Keratinocyte (primary cell): Measurements from ENCODE around the gene ADAM15. TPM values are rescaled to one million over a fixed set of nuclear protein-coding genes. Genes with fewer than 3 reads are reported as not detected.

ENCODE experiments used
- DNase-seq: peaks from one replicate; pipeline ENCODE4 v3.0.0-alpha.2; 2011; ENCODE audit warnings: low read depth, missing footprints, low spot score
- FAIRE-seq: peaks from 2 replicates; lab custom pipeline; 2011; peaks lifted over from hg19 to GRCh38; lab: Jason Lieb, UNC
- H2AFZ ChIP-seq: 2 replicates; pipeline ENCODE4 v1.6.0; 2012; ENCODE audit warnings: low read length, control low read depth, inconsistent platforms; ENCODE audit not compliant: control insufficient read depth
- H3K27ac ChIP-seq: 2 replicates; pipeline ENCODE4 v1.5.1; 2011; ENCODE audit warnings: low read length; ENCODE audit not compliant: control insufficient read depth, insufficient read depth
- H3K27me3 ChIP-seq: 3 replicates; pipeline ENCODE4 v1.6.0; 2011; ENCODE audit warnings: low read length; ENCODE audit not compliant: control insufficient read depth, insufficient read depth; ENCODE audit errors: extremely low read depth
- H3K36me3 ChIP-seq, 2 experiments: 2 replicates in 1 of 2; 3 replicates in 1 of 2; pipeline ENCODE4 v1.5.1; 2011; ENCODE audit warnings: low read length in 2 of 2, mild to moderate bottlenecking in 1 of 2; ENCODE audit not compliant: control insufficient read depth in 2 of 2, insufficient read depth in 2 of 2; ENCODE audit errors: extremely low read depth in 1 of 2
- H3K4me1 ChIP-seq: 3 replicates; pipeline ENCODE4 v1.5.1; 2011; ENCODE audit warnings: low read length; ENCODE audit not compliant: control insufficient read depth, insufficient read depth; ENCODE audit errors: extremely low read depth
- H3K4me2 ChIP-seq: 3 replicates; pipeline ENCODE4 v1.6.0; 2011; ENCODE audit warnings: low read depth, low read length; ENCODE audit not compliant: control insufficient read depth, insufficient read depth; ENCODE audit errors: extremely low read depth
- H3K4me3 ChIP-seq, 3 experiments: fragments of 200-600 bp in 1 of 3; sonication (generic) in 1 of 3; 2 replicates in 2 of 3; 3 replicates in 1 of 3; pipeline ENCODE4 v1.5.1; 2011 to 2016; ENCODE audit warnings: low read length in 3 of 3, mild to moderate bottlenecking in 3 of 3, control low read depth in 2 of 3, inconsistent platforms in 1 of 3, low read depth in 1 of 3, mixed read lengths in 1 of 3, mixed run types in 1 of 3, moderate library complexity in 1 of 3; ENCODE audit not compliant: control insufficient read depth in 2 of 3, insufficient read depth in 2 of 3; ENCODE audit errors: extremely low read depth in 1 of 3
- H3K79me2 ChIP-seq: 2 replicates; pipeline ENCODE4 v1.6.0; 2012; ENCODE audit warnings: low read length; ENCODE audit not compliant: control insufficient read depth, insufficient read depth
- H3K9ac ChIP-seq: 3 replicates; pipeline ENCODE4 v1.6.0; 2011; ENCODE audit warnings: low read length; ENCODE audit not compliant: control insufficient read depth, insufficient read depth; ENCODE audit errors: extremely low read depth
- H3K9me1 ChIP-seq: 3 replicates; pipeline ENCODE4 v1.6.0; 2011; ENCODE audit warnings: low read length; ENCODE audit not compliant: control insufficient read depth, insufficient read depth; ENCODE audit errors: extremely low read depth
- H3K9me3 ChIP-seq: 2 replicates; pipeline ENCODE4 v1.5.1; 2012; ENCODE audit warnings: low read depth, low read length; ENCODE audit not compliant: control insufficient read depth
- H4K20me1 ChIP-seq: 3 replicates; pipeline ENCODE4 v1.6.0; 2011; ENCODE audit warnings: low read length; ENCODE audit not compliant: control insufficient read depth, insufficient read depth; ENCODE audit errors: extremely low read depth
- EZH2 ChIP-seq: IDR thresholded peaks from one replicate; pipeline ENCODE4 v1.6.1; 2012; ENCODE audit warnings: inconsistent platforms, mild to moderate bottlenecking, low read length, moderate library complexity
- dilution Hi-C: fragments of 300-500 bp; cut with MboI; formaldehyde crosslinking; loops from one replicate; pipeline ENCODE4 v1.7.0; 2020; ENCODE audit warnings: low sequenced_read_pairs; ENCODE audit not compliant: extremely low pct_ligation_motif_present
- polyA plus RNA-seq, 5 experiments: library from polyadenylated mRNA; depleted of rRNA in 3 of 5; stranded (reverse) in 3 of 5; stranded (forward) in 1 of 5; unstranded in 1 of 5; fragments of >200 nt; gene quantifications; 1 replicate in 1 of 5; 2 replicates in 3 of 5; 3 replicates in 1 of 5; pipeline versions ENCODE4 v1.2.1 to v1.2.3, GENCODE V29; 2011 to 2012; ENCODE audit warnings: missing spikeins in 2 of 5, low read depth in 1 of 5, low replicate concordance in 1 of 5
- TF ChIP-seq, protein P1 (sequence below), 3 experiments: IDR thresholded peaks in 1 of 3; conservative IDR thresholded peaks in 1 of 3; optimal IDR thresholded peaks in 1 of 3; 2 replicates in 2 of 3; 3 replicates in 1 of 3; pipeline versions ENCODE3 to v1.5.1; 2011; ENCODE audit warnings: low read length in 3 of 3, mild to moderate bottlenecking in 3 of 3, moderate library complexity in 2 of 3, control low read depth in 1 of 3, inconsistent platforms in 1 of 3; ENCODE audit not compliant: insufficient read depth in 2 of 3; ENCODE audit errors: extremely low read depth in 1 of 3

The ADAM15 gene
- polyA plus RNA-seq, 1 donor (not counting 4 experiments of a cell fraction or from before 2014, with no cell fraction given), result 131 TPM

DNA sequence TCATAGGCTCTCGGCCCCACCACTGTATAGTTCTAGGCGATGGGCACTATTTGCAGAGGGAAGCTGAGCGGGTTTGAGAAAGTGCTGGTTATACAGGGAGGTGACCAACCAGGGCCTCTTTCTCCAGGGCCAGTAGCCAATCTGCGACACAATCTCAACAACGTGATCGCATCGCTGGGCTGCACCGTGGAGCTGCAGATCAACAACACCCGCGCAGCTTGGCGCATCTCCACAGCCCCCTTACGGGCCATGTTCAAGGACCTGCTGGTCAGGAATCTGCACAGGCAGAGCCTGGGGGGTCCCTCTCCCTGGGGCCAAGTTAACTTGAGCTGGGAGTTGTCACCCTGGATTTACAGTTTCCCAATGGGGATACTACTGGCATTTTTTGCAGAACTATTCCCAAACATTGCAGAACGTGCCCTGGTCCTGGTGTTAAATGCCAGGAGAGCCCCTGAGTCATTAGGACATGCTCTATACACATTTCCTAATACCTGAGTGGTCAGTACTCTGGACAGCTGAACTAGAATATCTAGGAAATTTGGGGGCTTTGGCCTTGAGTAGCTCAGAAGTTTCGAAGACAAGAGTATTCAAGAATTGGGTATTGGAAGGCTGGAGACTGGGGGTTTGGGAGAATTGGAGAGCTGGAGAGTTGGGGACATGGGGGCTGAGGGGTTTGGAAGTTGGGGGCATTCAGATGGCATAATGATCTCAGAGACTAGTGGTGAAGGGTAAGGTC, 10.6 kb upstream of the ADAM15 start:
- no peak for FAIRE-seq
- H3K9ac ChIP-seq, result no peak overlapping the region
- no peak overlapping the region for H3K27ac ChIP-seq
- no peak overlapping the region for H3K4me3 ChIP-seq
- no peak overlapping the region for H3K4me2 ChIP-seq
- no peak for TF ChIP-seq EZH2
- TF ChIP-seq, protein P1, sequence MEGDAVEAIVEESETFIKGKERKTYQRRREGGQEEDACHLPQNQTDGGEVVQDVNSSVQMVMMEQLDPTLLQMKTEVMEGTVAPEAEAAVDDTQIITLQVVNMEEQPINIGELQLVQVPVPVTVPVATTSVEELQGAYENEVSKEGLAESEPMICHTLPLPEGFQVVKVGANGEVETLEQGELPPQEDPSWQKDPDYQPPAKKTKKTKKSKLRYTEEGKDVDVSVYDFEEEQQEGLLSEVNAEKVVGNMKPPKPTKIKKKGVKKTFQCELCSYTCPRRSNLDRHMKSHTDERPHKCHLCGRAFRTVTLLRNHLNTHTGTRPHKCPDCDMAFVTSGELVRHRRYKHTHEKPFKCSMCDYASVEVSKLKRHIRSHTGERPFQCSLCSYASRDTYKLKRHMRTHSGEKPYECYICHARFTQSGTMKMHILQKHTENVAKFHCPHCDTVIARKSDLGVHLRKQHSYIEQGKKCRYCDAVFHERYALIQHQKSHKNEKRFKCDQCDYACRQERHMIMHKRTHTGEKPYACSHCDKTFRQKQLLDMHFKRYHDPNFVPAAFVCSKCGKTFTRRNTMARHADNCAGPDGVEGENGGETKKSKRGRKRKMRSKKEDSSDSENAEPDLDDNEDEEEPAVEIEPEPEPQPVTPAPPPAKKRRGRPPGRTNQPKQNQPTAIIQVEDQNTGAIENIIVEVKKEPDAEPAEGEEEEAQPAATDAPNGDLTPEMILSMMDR (optimal IDR thresholded peaks at IDR 0.05 in 1 of 3, IDR thresholded peaks at IDR 0.05 in 1 of 3, conservative IDR thresholded peaks at IDR 0.05 in 1 of 3; ENCODE audit: extremely low read depth in 1 of 3, insufficient read depth in 2 of 3, low read length in 3 of 3), result no peak
- no peaks in the 10 kb centered on the region for H4K20me1 ChIP-seq
- no peak for DNase-seq
- H3K36me3 ChIP-seq, result no peaks in the 10 kb centered on the region
- H3K9me3 ChIP-seq, result no peaks in the 10 kb centered on the region
- no peaks in the 10 kb centered on the region for H3K27me3 ChIP-seq
- dilution Hi-C loops, result no loop called here
- H3K4me1 ChIP-seq, result peaks cover 30% of the 10 kb centered on the region
- no peak overlapping the region for H2AFZ ChIP-seq
- no peaks in the 10 kb centered on the region for H3K79me2 ChIP-seq
- H3K9me1 ChIP-seq, result peaks cover 3% of the 10 kb centered on the region

DNA sequence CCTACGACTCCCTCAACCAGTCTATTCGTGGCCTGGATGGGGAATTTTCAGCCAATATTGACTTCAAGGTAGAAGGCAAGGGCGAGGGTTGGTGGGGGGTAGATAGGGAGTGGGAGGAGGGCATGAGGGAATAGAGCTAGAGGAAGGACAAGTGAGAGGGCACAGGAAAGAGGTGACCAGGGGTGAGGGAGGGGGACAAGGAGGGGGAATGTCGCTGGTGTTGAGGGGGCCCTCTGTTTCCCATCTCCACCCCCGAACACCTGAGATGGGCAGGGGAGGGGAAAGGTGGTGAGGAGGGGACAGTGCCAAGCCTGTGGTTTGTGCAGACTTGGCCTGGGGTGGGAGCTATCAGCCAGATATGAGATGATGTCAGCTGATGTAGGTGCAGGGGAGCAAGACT, 8.3 kb upstream of the ADAM15 start:
- no peak overlapping the region for H3K27ac ChIP-seq
- dilution Hi-C loops, result no loop called here

More for the DNA sequence above, 8.3 kb upstream of the ADAM15 start:
- no peak for TF ChIP-seq EZH2
- TF ChIP-seq, protein P1 (optimal IDR thresholded peaks at IDR 0.05 in 1 of 3, IDR thresholded peaks at IDR 0.05 in 1 of 3, conservative IDR thresholded peaks at IDR 0.05 in 1 of 3; ENCODE audit: extremely low read depth in 1 of 3, insufficient read depth in 2 of 3, low read length in 3 of 3), result no peak
- Histone ChIP-seq H3K9me1 (peaks cover 3% of the 10 kb centered on the region), H2AFZ (no peak overlapping the region), H3K36me3 (no peaks in the 10 kb centered on the region), H3K4me1 (peaks cover 31% of the 10 kb centered on the region), H3K9ac (no peak overlapping the region), H4K20me1 (no peaks in the 10 kb centered on the region), H3K27me3 (no peaks in the 10 kb centered on the region), H3K79me2 (no peaks in the 10 kb centered on the region), H3K4me2 (no peak overlapping the region), H3K9me3 (no peaks in the 10 kb centered on the region), H3K4me3 (no peak overlapping the region)
- no peak for FAIRE-seq
- no peak for DNase-seq
